Measurements from ENCODE around the gene CAMK2B. TPM values are rescaled to one million over a fixed set of nuclear protein-coding genes. Genes with fewer than 3 reads are reported as not detected.
"Not testable (repeated sequence)": the region's sequence is repeated elsewhere in the genome, so short reads cannot be mapped to it uniquely, and the experiment has no call there.

The CAMK2B gene
- total RNA-seq, 1 donor from 2014 or later = 0.30 TPM

DNA sequence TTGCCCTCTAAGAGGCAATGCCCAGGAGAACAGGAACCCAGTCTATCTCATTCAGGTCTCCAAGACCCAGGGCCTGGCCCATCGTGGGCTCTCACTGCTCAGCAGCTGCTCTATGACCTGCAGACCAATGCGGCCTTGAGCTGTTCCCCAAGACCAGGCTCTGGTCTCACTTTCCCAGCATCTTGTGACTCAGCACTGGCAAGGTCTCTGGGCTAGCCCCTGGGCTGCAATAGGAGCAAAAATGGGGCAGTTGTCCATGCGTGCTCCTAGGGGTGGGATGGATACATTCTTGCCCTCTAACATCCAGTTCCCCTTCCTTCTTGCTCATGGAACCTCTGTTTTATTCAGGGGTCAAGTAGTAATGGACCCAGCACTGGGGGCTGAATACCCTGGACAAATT is 149.7 kb downstream of the CAMK2B start:
- H3K36me3 ChIP-seq = no peaks in the 10 kb centered on the region
- TF ChIP-seq, protein P1, sequence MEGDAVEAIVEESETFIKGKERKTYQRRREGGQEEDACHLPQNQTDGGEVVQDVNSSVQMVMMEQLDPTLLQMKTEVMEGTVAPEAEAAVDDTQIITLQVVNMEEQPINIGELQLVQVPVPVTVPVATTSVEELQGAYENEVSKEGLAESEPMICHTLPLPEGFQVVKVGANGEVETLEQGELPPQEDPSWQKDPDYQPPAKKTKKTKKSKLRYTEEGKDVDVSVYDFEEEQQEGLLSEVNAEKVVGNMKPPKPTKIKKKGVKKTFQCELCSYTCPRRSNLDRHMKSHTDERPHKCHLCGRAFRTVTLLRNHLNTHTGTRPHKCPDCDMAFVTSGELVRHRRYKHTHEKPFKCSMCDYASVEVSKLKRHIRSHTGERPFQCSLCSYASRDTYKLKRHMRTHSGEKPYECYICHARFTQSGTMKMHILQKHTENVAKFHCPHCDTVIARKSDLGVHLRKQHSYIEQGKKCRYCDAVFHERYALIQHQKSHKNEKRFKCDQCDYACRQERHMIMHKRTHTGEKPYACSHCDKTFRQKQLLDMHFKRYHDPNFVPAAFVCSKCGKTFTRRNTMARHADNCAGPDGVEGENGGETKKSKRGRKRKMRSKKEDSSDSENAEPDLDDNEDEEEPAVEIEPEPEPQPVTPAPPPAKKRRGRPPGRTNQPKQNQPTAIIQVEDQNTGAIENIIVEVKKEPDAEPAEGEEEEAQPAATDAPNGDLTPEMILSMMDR (IDR thresholded peaks at IDR 0.05) = no peak
- ATAC-seq = no peak
- DNase-seq = no peak
- H3K4me1 ChIP-seq = no peaks in the 10 kb centered on the region
- no peak overlapping the region for H3K4me3 ChIP-seq
- no peaks in the 10 kb centered on the region for H3K9me3 ChIP-seq
- H3K27me3 ChIP-seq (ENCODE audit: low read depth) = peaks cover 17% of the 10 kb centered on the region
- H3K27ac ChIP-seq = no peak overlapping the region
- intact Hi-C loops (cut with DNase I) = no loop called here

DNA sequence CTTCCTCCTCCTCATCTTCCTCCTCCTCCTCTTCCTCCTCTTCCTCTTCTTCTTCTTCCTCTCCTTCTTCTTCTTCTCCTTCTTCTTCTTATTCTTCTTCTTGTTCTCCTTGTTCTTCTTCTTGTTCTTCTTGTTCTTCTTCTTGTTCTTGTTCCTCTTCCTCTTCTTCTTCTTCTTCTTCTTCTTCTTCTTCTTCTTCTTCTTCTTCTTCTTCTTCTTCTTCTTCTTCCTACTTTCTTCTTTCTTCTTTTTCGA is 150.8 kb downstream of the CAMK2B start:
- H3K4me3 ChIP-seq; H3K27ac ChIP-seq; H3K36me3 ChIP-seq; H3K9me3 ChIP-seq; DNase-seq; H3K4me1 ChIP-seq; ATAC-seq; intact Hi-C loops (cut with DNase I): not testable (repeated sequence)
- H3K27me3 ChIP-seq (ENCODE audit: low read depth) = peaks cover 17% of the 10 kb centered on the region

DNA sequence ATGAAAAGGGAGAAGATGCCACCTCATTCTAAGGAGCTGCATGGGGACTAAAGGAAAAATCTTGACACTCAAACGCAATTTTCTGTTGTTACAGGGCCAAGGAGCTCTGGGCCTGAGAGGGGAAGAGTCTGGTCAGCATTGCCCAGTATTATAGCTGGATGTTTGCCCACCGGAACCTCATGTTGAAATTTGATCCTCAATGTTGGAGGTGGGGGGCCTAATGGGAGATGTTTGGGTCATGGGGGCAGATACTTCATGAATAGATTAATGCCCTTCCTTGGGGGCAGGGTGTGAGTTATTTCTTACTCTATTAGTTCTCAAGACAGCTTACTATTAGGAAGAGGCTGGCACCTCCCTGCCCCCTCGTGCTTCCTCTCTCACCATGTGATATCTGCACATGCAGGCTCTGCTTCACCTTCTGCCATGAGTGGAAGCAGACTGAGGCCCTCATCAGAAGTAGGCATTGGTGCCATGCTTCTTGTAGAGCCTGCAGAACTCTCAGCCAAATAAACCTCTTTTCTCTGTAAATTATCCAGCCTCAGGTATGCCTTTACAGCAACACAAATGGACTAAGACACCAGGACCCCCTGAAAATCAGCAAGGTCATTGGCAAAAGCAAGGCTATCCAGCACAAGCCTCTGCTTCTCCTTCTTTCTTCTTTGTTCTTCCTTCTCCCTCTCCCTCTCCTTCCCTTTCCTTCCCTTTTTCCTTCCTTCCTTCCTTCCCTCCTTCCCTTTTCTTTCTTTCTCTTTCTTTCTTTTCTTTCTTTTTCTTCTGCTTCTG is 151.3 kb downstream of the CAMK2B start:
- DNase-seq (no peak), ATAC-seq (no peak)
- H3K27ac ChIP-seq = no peak overlapping the region
- no peaks in the 10 kb centered on the region for H3K4me1 ChIP-seq
- TF ChIP-seq, protein P1 (IDR thresholded peaks at IDR 0.05) = no peak
- peaks cover 17% of the 10 kb centered on the region for H3K27me3 ChIP-seq (ENCODE audit: low read depth)
- H3K9me3 ChIP-seq = no peaks in the 10 kb centered on the region
- no peak overlapping the region for H3K4me3 ChIP-seq
- intact Hi-C loops (cut with DNase I) = no loop called here
- no peaks in the 10 kb centered on the region for H3K36me3 ChIP-seq

DNA sequence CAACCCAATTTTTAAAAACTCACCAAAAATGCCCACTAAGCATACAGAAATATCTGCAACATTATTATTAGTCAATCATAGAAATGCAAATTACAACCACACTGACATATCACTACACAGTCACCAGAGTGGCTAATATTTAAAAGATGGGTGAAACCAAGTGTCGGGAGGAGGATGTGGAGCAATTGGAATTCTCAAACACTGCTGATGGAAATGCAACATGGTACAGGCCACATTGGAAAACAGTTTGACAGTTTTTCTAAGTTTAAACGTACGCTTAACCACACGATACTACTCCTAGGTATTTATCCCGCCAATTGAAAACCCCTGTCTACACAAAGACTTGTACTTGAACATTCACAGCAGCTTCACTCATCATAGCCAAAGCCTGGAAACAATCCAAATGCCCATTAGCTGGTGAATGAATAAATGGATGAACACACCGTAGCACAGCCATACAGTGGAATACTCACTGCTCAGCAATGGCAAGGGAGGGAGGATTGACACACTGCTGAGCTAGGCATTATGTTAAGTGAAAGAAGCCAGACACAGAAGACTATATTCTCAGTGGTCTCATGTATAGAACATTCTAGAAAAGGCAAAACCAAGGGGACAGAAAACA is 152.5 kb downstream of the CAMK2B start:
- no peaks in the 10 kb centered on the region for H3K36me3 ChIP-seq
- intact Hi-C loops (cut with DNase I) = no loop called here
- DNase-seq = no peak
- H3K27me3 ChIP-seq (ENCODE audit: low read depth) = peaks cover 15% of the 10 kb centered on the region
- TF ChIP-seq, protein P1 (IDR thresholded peaks at IDR 0.05) = no peak
- no peaks in the 10 kb centered on the region for H3K4me1 ChIP-seq
- no peaks in the 10 kb centered on the region for H3K9me3 ChIP-seq
- no peak for ATAC-seq
- H3K4me3 ChIP-seq = no peak overlapping the region
- H3K27ac ChIP-seq = no peak overlapping the region

DNA sequence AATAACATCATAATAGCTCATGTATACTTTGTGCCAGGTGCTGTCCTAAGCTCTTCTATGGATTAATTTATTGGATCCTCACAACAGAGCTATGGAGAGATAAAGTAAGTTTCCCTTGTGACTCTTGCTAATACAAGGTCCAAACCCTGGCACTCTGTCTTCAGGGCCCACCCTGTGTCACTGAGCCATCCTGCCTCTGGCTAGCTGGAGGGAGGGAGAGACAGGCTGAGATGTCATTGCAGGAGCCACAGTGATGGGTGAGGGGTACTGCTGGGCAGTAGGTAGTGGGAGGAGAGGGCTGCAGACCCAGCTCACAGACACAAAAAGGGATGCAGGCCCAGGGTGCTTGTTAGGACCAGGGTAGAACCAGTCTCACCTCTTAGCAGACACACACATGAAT is 153.0 kb downstream of the CAMK2B start:
- Histone ChIP-seq H3K9me3 (no peaks in the 10 kb centered on the region), H3K36me3 (no peaks in the 10 kb centered on the region), H3K4me3 (no peak overlapping the region), H3K4me1 (no peaks in the 10 kb centered on the region), H3K27me3 (ENCODE audit: low read depth) (peaks cover 9% of the 10 kb centered on the region), H3K27ac (no peak overlapping the region)
- DNase-seq (no peak), ATAC-seq (no peak)
- intact Hi-C loops (cut with DNase I) = no loop called here
- TF ChIP-seq, protein P1 (IDR thresholded peaks at IDR 0.05) = no peak

DNA sequence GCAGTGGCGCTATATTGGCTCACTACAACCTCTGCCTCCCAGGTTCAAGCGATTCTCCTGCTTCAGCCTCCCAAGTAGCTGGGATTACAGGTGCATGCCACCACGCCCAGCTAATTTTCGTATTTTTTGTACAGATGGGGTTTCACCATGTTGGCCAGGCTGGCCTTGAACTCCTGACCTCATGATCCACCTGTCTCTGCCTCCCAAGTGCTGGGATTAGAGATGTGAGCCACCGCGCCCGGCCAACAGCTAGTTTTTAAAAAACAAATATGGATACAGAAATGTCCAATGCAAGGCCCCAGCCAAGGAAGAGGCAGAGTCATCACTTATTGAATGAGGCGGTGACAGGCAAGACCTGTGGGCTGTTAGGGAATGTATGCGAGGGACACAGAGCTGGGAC is 153.5 kb downstream of the CAMK2B start:
- H3K36me3 ChIP-seq; H3K27me3 ChIP-seq (ENCODE audit: low read depth); intact Hi-C loops (cut with DNase I); H3K27ac ChIP-seq; H3K9me3 ChIP-seq; H3K4me3 ChIP-seq; ATAC-seq; DNase-seq; H3K4me1 ChIP-seq: not testable (repeated sequence)
